ENCODE results near the gene IFNA2.

GRCh38 chr9:21348430-21348970, 36.7 kb downstream of the IFNA2 start:
- TF ChIP-seq, protein P1, sequence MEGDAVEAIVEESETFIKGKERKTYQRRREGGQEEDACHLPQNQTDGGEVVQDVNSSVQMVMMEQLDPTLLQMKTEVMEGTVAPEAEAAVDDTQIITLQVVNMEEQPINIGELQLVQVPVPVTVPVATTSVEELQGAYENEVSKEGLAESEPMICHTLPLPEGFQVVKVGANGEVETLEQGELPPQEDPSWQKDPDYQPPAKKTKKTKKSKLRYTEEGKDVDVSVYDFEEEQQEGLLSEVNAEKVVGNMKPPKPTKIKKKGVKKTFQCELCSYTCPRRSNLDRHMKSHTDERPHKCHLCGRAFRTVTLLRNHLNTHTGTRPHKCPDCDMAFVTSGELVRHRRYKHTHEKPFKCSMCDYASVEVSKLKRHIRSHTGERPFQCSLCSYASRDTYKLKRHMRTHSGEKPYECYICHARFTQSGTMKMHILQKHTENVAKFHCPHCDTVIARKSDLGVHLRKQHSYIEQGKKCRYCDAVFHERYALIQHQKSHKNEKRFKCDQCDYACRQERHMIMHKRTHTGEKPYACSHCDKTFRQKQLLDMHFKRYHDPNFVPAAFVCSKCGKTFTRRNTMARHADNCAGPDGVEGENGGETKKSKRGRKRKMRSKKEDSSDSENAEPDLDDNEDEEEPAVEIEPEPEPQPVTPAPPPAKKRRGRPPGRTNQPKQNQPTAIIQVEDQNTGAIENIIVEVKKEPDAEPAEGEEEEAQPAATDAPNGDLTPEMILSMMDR (IDR thresholded peaks at IDR 0.05): no peak
- no peak for TF ChIP-seq ZFX (IDR thresholded peaks at IDR 0.05; ENCODE audit: borderline replicate concordance)

Data from 22Rv1 (cell line).